Panc1 (cell line): ENCODE results near the gene STAMBP. TPM values are rescaled to one million over a fixed set of nuclear protein-coding genes. Genes with fewer than 3 reads are reported as not detected.
"Not testable (repeated sequence)": the region's sequence is repeated elsewhere in the genome, so short reads cannot be mapped to it uniquely, and the experiment has no call there.

ENCODE experiments used
- ATAC-seq: fragments of 200-7000 bp; cut with Tn5 transposase; 2 replicates; pipeline ENCODE4 v1.9.1; 2020; ENCODE audit warnings: mild to moderate bottlenecking, moderate library complexity
- BruUV-seq: library from RNA; stranded (reverse); fragments of 400-500 nt; replicated peaks from 2 replicates; lab custom pipeline; 2021; lab: Mats Ljungman, UMichigan
- CTCF ChIA-PET: fragments of 300-600 bp; sonication (Branson Sonifier 250); formaldehyde crosslinking; loops from one replicate; lab custom pipeline; 2022; ENCODE audit warnings: antibody characterized with exemption; lab: Charles Lee
- POLR2A ChIA-PET: fragments of 300-600 bp; sonication (Branson Sonifier 250); formaldehyde crosslinking; loops from one replicate; lab custom pipeline; 2022; ENCODE audit warnings: antibody characterized with exemption; lab: Charles Lee
- DNase-seq: peaks from one replicate; pipeline ENCODE4 v3.0.0-alpha.2; 2010; ENCODE audit warnings: low read depth, low spot score
- H3K27ac ChIP-seq: 2 replicates; pipeline ENCODE4 v1.5.1; 2011; ENCODE audit warnings: mild to moderate bottlenecking, low read length, inconsistent platforms
- H3K27me3 ChIP-seq: fragments of 200-500 bp; sonication (Bioruptor generic); 2 replicates; pipeline ENCODE4 v1.6.0; 2014; ENCODE audit warnings: low read length, inconsistent platforms; ENCODE audit not compliant: control insufficient read depth, insufficient read depth
- H3K36me3 ChIP-seq: fragments of 200-500 bp; sonication (Bioruptor generic); 2 replicates; pipeline ENCODE4 v1.5.1; 2014; ENCODE audit warnings: inconsistent platforms, mild to moderate bottlenecking, low read length, moderate library complexity; ENCODE audit not compliant: control insufficient read depth, insufficient read depth
- H3K4me1 ChIP-seq: 2 replicates; pipeline ENCODE4 v1.5.1; 2011; ENCODE audit warnings: inconsistent platforms, mild to moderate bottlenecking, low read length, moderate library complexity; ENCODE audit not compliant: control insufficient read depth, insufficient read depth
- H3K4me3 ChIP-seq, 2 experiments: 2 replicates each; pipeline ENCODE4 v1.5.1; 2011 to 2012; ENCODE audit warnings: low read depth in 2 of 2, low read length in 2 of 2, mild to moderate bottlenecking in 2 of 2, inconsistent platforms in 1 of 2, moderate library complexity in 1 of 2
- H3K9me3 ChIP-seq: fragments of 200-500 bp; sonication (Bioruptor generic); 2 replicates; pipeline ENCODE4 v1.5.1; 2014; ENCODE audit warnings: low read depth, mild to moderate bottlenecking, inconsistent platforms, low read length, moderate library complexity; ENCODE audit not compliant: control insufficient read depth, insufficient read depth
- CTCF ChIP-seq: fragments of 450-650 bp; IDR thresholded peaks from 2 replicates; pipeline ENCODE4 v1.5.1; 2017; ENCODE audit warnings: mild to moderate bottlenecking
- POLR2AphosphoS5 ChIP-seq: IDR thresholded peaks from 2 replicates; pipeline ENCODE4 v1.6.1; 2012; ENCODE audit warnings: mild to moderate bottlenecking, low read depth, low read length, moderate library complexity
- REST ChIP-seq, 2 experiments: IDR thresholded peaks; 2 replicates each; pipeline ENCODE4 v1.6.1; 2011 to 2012; ENCODE audit warnings: low read depth in 2 of 2, control low read depth in 1 of 2, low read length in 1 of 2, mild to moderate bottlenecking in 1 of 2, moderate library complexity in 1 of 2; ENCODE audit not compliant: insufficient read depth in 1 of 2
- SIN3A ChIP-seq: IDR thresholded peaks from 2 replicates; pipeline ENCODE4 v1.6.1; 2012; ENCODE audit warnings: low read depth, mild to moderate bottlenecking, low read length, moderate library complexity, borderline replicate concordance; ENCODE audit not compliant: insufficient read depth
- TCF7L2 ChIP-seq: IDR thresholded peaks from 2 replicates; pipeline ENCODE4 v1.6.1; 2011; ENCODE audit warnings: mild to moderate bottlenecking, low read depth, low read length, inconsistent platforms
- in situ Hi-C: cut with HindIII; loops from 2 replicates; pipeline ENCODE4 v1.10.0; 2016; ENCODE audit warnings: low sequenced_read_pairs, low pct_unique_long_range_greater_than_20kb
- intact Hi-C: fragments of 100-400 bp; cut with micrococcal nuclease; formaldehyde crosslinking; loops from one replicate; pipeline ENCODE4 v1.10.0; 2022; ENCODE audit not compliant: unreplicated experiment
- total RNA-seq: library from RNA; stranded (reverse); gene quantifications from one replicate; pipeline ENCODE4 v1.2.1, GENCODE V29; 2021; ENCODE audit not compliant: unreplicated experiment

Gene STAMBP
- total RNA-seq, 1 experiment from 2014 or later = 49.0 TPM

DNA sequence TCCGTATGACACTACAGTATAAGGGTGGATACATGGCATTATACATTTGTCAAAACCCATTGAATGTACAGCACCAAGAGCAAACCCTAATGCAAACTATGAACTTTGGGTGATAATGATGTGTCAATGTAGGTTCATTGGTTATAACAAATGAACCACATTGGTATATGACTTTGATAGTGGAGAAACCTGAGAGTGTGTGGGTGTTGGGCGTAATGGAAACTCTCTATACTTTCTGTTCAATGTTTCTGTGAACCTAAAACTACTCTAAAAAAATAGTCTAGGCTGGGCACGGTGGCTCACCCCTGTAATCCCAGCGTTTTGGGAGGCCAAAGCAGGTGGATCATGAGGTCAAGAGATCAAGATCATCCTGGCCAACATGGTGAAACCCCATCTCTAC is 57.6 kb downstream of the STAMBP start:
- intact Hi-C loops (no loop called here), in situ Hi-C loops (no loop called here)
- ATAC-seq (no peak), DNase-seq (no peak)
- BruUV-seq = no TSS peak
- no peak overlapping the region for H3K4me3 ChIP-seq
- H3K27ac ChIP-seq = no peak overlapping the region
- ChIA-PET POLR2A (no interaction called here), CTCF (no interaction called here)
- no peak for TF ChIP-seq CTCF
- TF ChIP-seq REST (IDR thresholded peaks at IDR 0.05; ENCODE audit: insufficient read depth in 1 of 2, low read depth in 2 of 2, low read length in 1 of 2) = no peak
- TF ChIP-seq TCF7L2 = no peak
- TF ChIP-seq SIN3A = no peak
- TF ChIP-seq POLR2AphosphoS5 = no peak
- H3K36me3 ChIP-seq = no peaks in the 10 kb centered on the region
- no peaks in the 10 kb centered on the region for H3K9me3 ChIP-seq
- no peaks in the 10 kb centered on the region; the same call in 1 of the 2 replicates for H3K4me1 ChIP-seq
- no peaks in the 10 kb centered on the region for H3K27me3 ChIP-seq

DNA sequence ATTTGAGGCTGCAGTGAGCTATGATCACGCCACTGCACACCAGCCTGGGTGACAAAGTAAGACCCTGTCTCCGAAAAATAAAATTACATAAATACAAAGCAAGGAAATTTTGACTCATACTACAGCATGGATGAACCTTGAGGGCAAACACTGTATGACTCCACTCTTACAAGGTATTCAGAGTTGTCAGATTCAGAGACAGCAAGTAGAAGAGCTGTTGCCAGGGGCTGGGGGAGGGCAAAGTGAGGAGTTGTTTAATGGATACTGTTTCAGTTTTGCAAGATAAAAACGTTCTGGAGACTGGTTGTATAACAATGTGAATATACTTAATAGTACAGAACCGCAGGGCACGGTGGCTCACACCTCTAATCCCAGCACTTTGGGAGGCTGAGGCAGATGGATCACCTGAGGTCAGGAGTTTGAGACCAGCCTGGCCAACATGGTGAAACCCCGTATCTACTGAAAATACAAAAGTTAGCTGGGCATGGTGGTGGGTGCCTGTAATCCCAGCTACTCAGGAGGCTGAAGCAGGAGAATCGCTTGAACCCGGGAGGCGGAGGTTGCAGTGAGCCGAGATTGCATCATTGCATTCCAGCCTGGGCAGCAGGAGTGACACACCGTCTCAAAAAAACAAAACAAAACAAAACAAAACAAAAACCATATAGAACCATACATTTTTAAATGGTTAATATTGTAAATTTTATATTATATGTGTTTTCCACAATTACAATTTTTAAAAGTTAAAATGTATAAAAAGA is 59.0 kb downstream of the STAMBP start:
- intact Hi-C loops, H3K27me3 ChIP-seq, H3K9me3 ChIP-seq, H3K36me3 ChIP-seq, BruUV-seq, POLR2A ChIA-PET, H3K27ac ChIP-seq, in situ Hi-C loops, H3K4me3 ChIP-seq, DNase-seq, CTCF ChIA-PET, ATAC-seq, H3K4me1 ChIP-seq: not testable (repeated sequence)

DNA sequence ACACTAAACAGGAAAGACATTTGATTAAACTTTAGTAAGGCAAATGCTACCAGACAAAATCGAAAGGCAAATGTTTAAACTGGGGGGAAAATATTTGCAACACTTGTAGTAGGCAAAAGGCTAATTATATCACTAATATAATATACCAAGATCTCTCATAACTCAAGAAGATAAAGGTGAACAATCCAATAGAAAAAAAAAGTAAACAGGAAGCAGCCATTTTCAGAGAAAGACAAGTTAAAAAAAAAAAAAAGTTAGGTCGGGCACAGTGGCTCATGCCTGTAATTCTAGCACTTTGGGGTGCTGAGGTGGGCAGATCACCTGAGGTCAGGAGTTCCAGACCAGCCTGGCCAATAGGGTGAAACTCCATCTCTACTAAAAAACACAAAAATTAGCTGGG is 59.6 kb downstream of the STAMBP start:
- ChIA-PET POLR2A (no interaction called here), CTCF (no interaction called here)
- Histone ChIP-seq H3K27ac (no peak overlapping the region), H3K9me3 (no peaks in the 10 kb centered on the region), H3K4me1 (no peaks in the 10 kb centered on the region; the same call in 1 of the 2 replicates), H3K4me3 (no peak overlapping the region), H3K27me3 (no peaks in the 10 kb centered on the region), H3K36me3 (no peaks in the 10 kb centered on the region)
- ATAC-seq = no peak
- DNase-seq = no peak
- no TSS peak for BruUV-seq
- in situ Hi-C loops = no loop called here
- TF ChIP-seq CTCF (no peak), POLR2AphosphoS5 (no peak)
- intact Hi-C loops = no loop called here
